ENCODE data around the gene TAC3. TPM values are rescaled to one million over a fixed set of nuclear protein-coding genes. Genes with fewer than 3 reads are reported as not detected.

TAC3 gene
- total RNA-seq, 2 experiments from 2014 or later = not detected

- Histone ChIP-seq H2AFZ (ENCODE audit: low read length) (no peak overlapping the region), H3K27ac (ENCODE audit: low read depth, low read length, poor library complexity, severe bottlenecking) (no peak overlapping the region), H3K9me3 (ENCODE audit: low read length) (no peaks in the 10 kb centered on the region)
Measured at GRCh38 chr12:56991319-56992246, 24.7 kb downstream of the TAC3 start.

DNA sequence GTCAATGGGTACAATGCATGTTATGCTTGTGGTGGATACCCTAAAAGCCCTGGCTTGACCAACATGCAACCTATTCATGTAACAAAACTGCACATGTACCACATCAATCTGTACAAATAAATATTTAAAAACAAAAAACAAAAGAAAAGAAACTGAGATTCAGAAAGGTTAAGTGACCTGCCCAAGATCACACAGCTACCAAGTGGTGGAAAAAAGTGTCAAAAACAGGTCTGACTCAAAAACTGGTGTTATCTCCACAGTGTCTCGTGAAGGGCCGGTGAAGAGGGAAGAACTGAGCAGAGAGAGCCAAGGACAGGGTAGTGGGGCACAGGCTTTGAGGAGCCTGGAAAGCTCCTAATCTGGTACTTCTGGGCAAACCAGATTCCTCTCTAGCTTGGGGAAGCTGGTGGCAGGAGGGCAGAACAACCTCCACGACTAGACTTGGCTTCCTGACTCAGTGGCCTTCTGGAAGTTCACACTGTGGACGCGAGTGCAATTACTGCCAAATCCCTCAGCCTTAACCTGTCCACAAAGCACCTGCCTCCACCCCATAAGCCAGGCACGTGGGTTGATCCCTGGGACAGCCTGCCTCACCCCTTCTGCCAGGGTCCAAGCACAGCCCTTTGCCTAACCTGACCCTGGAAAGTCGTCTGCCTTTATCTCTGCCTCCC lies 25.5 kb downstream of the TAC3 start:
- Histone ChIP-seq H3K4me2 (ENCODE audit: low read length) (no peak overlapping the region), H2AFZ (ENCODE audit: low read length) (no peak overlapping the region), H3K9me2 (ENCODE audit: insufficient read depth, low read length) (no peaks in the 10 kb centered on the region), H3K36me3 (ENCODE audit: insufficient read depth, low read length) (no peaks in the 10 kb centered on the region), H3K79me2 (ENCODE audit: insufficient read depth, low read depth, low read length) (no peaks in the 10 kb centered on the region), H4K20me1 (ENCODE audit: insufficient read depth, low read length) (no peaks in the 10 kb centered on the region), H3K4me3 (ENCODE audit: low read depth, low read length, poor library complexity, severe bottlenecking) (no peak overlapping the region), H3K27ac (ENCODE audit: low read depth, low read length, poor library complexity, severe bottlenecking) (no peak overlapping the region), H3K9me3 (ENCODE audit: low read length) (no peaks in the 10 kb centered on the region), H3K4me1 (ENCODE audit: insufficient read depth, low read length, poor library complexity, severe bottlenecking) (peaks cover 9% of the 10 kb centered on the region)
- no peak for DNase-seq (ENCODE audit: low spot score)
- intact Hi-C loops (cut with micrococcal nuclease; ENCODE audit: unreplicated experiment) = no loop called here
- POLR2A ChIA-PET = no interaction called here
- TF ChIP-seq CTCF (conservative IDR thresholded peaks at IDR 0.05; ENCODE audit: low read length) (no peak), EZH2phosphoT487 (IDR thresholded peaks at IDR 0.05; ENCODE audit: borderline replicate concordance, low read depth, low read length) (no peak)
- CTCF ChIA-PET (ENCODE audit: unreplicated experiment) = interaction anchor here (0.6 kb wide), 1 partner anchor 14 kb away, joined by 3 read pairs; no protein-coding TSS in a partner anchor
- no TSS peak for BruUV-seq (replicated peaks)

More at GRCh38 chr12:56991319-56992246, 24.7 kb downstream of the TAC3 start:
- ChIA-PET CTCF (ENCODE audit: unreplicated experiment) (interaction anchor here (0.6 kb wide), 1 partner anchor 13 kb away, joined by 3 read pairs; no protein-coding TSS in a partner anchor), POLR2A (no interaction called here)
- Histone ChIP-seq H3K4me3 (ENCODE audit: low read depth, low read length, poor library complexity, severe bottlenecking) (no peak overlapping the region), H3K36me3 (ENCODE audit: insufficient read depth, low read length) (no peaks in the 10 kb centered on the region), H3K9me2 (ENCODE audit: insufficient read depth, low read length) (no peaks in the 10 kb centered on the region), H4K20me1 (ENCODE audit: insufficient read depth, low read length) (no peaks in the 10 kb centered on the region), H3K79me2 (ENCODE audit: insufficient read depth, low read depth, low read length) (no peaks in the 10 kb centered on the region), H3K4me2 (ENCODE audit: low read length) (no peak overlapping the region), H3K4me1 (ENCODE audit: insufficient read depth, low read length, poor library complexity, severe bottlenecking) (peaks cover 9% of the 10 kb centered on the region)
- intact Hi-C loops (cut with micrococcal nuclease; ENCODE audit: unreplicated experiment) = no loop called here
- DNase-seq (ENCODE audit: low spot score) = no peak
- TF ChIP-seq CTCF (conservative IDR thresholded peaks at IDR 0.05; ENCODE audit: low read length) (no peak), EZH2phosphoT487 (IDR thresholded peaks at IDR 0.05; ENCODE audit: borderline replicate concordance, low read depth, low read length) (no peak)
- BruUV-seq (replicated peaks) = no TSS peak

All from OCI-LY7 (cell line).